GM19240 (cell line): ENCODE results near the gene KRTAP10-12.

Experiments
- DNase-seq: peaks from one replicate; pipeline ENCODE4 v3.0.0; 2011; ENCODE audit warnings: low spot score; ENCODE audit not compliant: insufficient read length

Gene KRTAP10-12

GRCh38 chr21:44697811-44698734 is 1.1 kb downstream of the KRTAP10-12 start:
- DNase-seq = no peak

GRCh38 chr21:44699502-44700001 is 2.6 kb downstream of the KRTAP10-12 start:
- no peak for DNase-seq

- DNase-seq = no peak
Observed at GRCh38 chr21:44700101-44701022, 3.4 kb downstream of the KRTAP10-12 start.

GRCh38 chr21:44701023-44701400 is 4.0 kb downstream of the KRTAP10-12 start:
- no peak for DNase-seq

GRCh38 chr21:44701541-44701940 is 4.6 kb downstream of the KRTAP10-12 start:
- DNase-seq = no peak

- DNase-seq = no peak
Observed at GRCh38 chr21:44702111-44702972, 5.4 kb downstream of the KRTAP10-12 start.

- no peak for DNase-seq
Observed at GRCh38 chr21:44702973-44703730, 6.2 kb downstream of the KRTAP10-12 start.

GRCh38 chr21:44703731-44704635 is 7.0 kb downstream of the KRTAP10-12 start:
- DNase-seq = no peak

- DNase-seq = no peak
Observed at GRCh38 chr21:44704636-44705001, 7.6 kb downstream of the KRTAP10-12 start.

- no peak for DNase-seq
Observed at GRCh38 chr21:44706026-44706705, 9.2 kb downstream of the KRTAP10-12 start.

GRCh38 chr21:44706706-44707581 is 10.0 kb downstream of the KRTAP10-12 start:
- no peak for DNase-seq

GRCh38 chr21:44708213-44708865 is 11.4 kb downstream of the KRTAP10-12 start:
- no peak for DNase-seq

GRCh38 chr21:44708866-44709425 is 12.0 kb downstream of the KRTAP10-12 start:
- no peak for DNase-seq

GRCh38 chr21:44709426-44710293 is 12.7 kb downstream of the KRTAP10-12 start:
- DNase-seq = no peak

- DNase-seq = no peak
Observed at GRCh38 chr21:44710294-44710665, 13.3 kb downstream of the KRTAP10-12 start.

- DNase-seq = no peak
Observed at GRCh38 chr21:44710756-44711326, 13.9 kb downstream of the KRTAP10-12 start.
